Renal cortical epithelial cell (primary cell): ENCODE results near the gene DDR2. TPM values are rescaled to one million over a fixed set of nuclear protein-coding genes. Genes with fewer than 3 reads are reported as not detected.

ENCODE experiments used
- DNase-seq: peaks from one replicate; pipeline ENCODE4 v3.0.0-alpha.2; 2011; ENCODE audit warnings: low read depth
- total RNA-seq: library from RNA; depleted of rRNA; stranded (reverse); fragments of >200 nt; gene quantifications from 2 replicates; pipeline ENCODE4 v1.2.3, GENCODE V29; 2014

The DDR2 gene
- total RNA-seq, 1 donor from 2014 or later = 1.7 TPM

DNA sequence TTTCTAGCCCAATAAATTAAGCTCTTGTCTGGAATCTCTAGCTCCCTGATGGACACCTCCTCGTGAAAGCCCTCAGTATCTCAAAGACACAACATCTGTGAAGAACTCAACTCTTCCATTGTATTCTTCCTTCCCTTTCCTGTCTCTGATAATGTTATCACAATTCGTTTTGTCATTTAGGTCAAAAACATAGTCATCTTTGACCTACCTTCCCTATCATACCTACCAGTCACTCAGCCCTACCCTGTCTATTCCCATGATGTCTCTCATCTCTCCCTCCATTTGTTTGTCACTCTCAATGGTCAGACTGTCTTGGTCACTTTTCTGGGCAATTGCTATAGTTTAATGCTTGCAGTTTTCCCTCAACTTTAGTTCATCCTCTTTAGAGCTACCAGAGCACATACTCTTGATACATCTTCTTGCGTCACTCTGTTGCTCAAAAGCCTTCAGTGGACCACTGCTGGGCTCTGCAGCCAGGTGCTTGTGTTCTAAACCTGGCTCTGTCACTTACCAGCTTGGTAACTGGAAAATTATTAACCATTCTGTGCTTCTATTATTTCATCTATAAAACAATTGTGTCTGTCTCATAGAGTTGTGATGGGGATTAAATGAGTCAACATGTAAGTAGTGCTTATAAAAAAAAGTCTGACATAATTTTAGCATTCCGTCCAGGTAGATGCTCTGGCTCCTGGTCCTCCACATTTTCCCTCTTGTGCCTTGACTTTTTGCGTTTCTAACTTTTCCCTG is 39.6 kb downstream of the DDR2 start:
- DNase-seq = peak; percentile 66

DNA sequence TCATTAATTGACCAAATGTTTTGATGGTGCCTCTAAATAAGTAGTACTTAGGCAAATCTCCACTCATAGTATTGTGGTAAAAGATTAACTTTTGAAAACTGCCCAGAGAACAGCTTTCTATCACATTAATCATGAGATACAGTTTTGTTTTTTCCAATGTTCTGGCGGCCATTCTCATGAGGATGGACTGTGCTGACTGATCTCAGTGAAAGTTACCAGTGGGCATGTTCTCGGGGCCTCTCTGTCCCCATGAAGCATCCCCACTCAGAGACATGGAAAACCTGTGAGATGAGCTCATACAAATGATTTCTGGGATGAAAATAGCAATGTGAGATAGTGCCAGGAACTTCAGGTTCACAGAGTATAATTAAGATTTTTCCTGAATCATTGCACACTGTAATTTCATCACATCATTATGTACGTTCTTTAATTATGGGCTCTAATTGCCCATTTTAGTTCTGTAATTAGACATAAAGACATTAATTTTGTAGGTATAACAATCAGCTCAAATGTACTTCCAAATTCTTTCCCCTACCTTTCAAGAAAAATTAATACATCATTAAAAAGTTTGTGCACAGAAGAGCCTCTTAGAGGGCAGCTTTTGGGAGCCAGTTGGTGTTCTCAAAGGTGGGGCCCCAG is 40.5 kb downstream of the DDR2 start:
- peak; percentile 63 for DNase-seq

DNA sequence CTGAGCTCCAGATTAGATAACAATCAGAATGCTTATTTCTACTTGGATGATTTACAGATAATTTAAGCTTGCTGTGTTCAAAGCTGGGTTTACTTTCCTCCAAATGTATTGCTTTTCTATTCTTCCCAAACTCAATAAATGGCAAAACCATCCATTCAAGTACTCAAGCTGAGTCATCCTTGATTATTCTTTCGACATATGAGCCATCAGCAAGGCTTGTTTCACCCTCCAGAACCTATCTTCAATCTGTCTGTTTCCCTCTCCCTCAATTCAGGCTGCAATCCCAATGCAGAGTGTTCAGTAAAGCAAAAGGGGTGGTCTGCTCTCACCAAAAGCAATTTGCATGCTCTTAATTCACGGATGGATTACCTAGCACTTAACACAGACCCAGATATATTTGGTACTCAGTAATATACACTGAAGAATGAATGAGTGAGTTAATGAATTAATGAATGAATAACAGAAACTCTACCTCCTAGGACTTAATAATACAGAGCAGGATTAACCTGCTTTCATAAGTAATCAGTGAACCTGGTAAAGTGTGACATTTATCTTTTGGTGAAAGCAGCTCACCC is 41.9 kb downstream of the DDR2 start:
- peak; percentile 65 for DNase-seq

DNA sequence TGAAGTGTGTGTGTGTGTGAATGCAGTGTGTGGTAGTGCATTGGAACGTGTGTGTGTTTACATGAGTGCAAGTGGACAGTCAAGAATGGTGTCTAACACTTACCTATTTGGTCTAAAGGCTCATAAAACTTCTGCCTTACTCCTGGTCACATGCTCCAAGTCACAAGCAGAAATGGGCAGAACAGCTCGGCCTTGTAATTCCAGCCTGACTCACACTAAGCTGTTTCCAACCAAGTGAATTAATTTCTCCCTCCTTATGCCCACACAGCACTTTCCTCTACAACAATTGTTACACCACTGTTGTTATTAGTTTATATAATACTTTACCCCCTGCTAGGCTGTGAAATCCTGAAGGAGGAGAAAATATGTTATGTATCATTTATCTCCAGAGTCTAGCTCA is 43.8 kb downstream of the DDR2 start:
- DNase-seq = peak; percentile 92

DNA sequence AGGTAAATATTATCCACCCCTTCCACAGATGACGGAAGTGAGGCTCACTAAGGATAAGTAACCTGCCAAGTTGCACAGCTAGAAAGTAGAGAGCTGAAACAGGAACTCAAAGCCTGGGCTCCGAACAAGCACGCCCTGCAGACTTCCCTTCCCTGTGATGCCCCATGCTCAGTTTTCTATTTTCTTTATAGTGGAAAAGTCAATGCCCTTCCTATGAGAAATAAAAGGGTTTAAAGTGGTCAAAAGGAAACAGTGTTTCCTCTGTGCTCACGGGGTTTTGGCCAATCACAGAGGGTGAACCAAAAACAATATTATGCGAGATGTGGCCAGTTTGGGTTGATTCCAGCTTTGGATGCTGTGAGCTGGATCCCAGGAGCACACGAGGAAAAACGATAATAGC is 44.5 kb downstream of the DDR2 start:
- no peak for DNase-seq

DNA sequence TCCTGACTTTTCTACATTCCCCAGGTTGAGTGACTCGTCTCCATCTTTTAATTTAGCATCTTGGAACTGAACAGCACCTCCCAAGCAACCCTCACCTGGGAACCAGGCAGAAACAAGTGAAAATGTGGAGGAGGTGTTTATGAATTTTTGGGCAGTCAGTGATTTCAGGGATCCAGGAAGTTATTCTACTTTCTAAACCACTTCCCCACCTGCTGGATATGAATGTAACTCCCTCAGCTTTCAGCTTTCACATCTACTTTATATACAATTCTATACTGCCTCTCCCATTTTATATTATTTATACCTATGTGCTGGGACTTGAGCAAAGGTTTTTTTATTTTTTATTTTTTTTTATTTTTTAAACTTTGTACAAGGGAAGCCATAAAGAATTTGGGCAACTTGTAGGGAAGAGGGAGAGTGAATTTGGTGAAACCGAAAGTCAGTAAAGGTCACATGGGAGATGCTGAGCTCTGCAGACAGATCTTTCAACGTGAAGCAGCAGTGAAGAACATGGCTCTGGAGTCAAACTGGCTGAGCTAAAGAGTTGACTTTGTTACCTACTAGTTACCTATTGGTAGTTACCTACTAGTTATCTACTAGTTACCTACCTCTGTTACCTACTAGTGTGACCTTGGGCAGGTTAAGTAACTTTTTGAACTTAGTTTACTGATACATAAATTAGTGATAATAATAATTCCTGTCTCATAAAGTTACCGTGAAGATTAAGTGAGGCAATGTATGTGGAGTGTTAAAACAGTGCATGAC is 45.5 kb downstream of the DDR2 start:
- DNase-seq = no peak

DNA sequence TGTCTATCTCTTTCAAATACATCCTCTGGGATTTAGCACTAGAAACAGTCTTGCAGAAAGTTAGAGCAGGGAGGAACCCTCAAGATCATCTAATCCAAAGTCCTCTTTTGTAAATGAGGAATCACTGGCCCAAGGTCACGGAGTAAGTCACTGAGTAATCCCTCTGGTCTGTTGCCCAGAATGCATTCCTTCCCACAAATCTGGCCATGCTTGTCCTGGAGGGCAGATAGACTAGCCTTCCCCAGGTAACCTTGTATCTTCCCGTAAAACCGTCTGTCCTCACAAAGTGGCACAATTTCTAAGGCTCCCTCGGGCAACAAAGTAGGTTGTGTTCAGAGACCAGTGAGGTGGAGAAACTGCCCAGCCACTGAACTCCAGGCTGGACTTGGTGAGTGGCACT is 46.2 kb downstream of the DDR2 start:
- peak; percentile 92 for DNase-seq

DNA sequence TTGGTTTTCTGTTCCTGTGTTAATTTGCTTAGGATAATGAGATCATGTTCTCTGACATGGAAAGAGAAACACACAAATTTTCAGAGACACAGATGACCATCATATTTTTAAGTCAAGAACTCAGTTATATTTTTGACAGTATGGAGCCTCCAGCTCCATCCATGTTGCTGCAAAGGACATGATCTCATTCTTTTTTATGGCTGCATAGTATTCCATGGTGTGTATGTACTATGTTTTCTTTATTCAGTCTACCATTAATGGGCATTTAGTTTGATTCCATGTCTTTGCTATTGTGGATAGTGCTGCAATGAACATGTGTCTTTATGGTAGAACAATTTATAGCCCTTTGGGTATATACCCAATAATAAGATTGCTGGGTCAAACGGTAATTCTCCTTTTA is 47.0 kb downstream of the DDR2 start:
- DNase-seq = no peak

DNA sequence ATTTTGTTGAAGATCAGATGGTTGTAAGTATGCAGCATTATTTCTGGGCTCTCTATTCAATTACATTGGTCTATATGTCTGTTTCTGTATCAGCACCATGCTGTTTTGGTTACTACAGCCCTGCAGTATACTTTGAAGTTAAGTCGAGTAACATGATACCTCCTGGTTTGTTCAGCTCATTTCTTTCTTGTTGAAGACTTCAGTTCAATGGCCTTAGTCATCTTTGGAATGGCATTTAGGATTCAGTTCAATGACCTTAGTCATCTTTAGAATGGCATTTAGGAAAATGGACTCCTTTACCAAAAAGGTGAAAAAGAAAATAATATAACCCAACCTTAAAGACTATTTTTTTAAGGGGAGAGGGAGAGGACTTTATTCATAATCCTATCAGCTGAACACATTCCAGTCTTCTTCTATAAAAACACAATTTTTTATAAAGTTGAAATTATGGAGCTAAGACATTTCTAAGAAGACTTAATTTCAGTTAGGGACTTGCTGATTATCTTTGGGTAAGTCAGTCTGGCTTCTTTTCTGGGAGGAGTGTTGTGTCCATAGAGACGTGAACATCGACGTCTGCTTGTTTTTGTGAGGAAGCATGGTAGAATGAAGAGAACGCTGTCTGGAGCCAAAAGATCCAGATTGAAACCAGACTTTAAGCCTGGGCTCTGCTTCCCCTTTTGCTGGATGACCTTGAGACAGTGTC is 48.3 kb downstream of the DDR2 start:
- DNase-seq = no peak

DNA sequence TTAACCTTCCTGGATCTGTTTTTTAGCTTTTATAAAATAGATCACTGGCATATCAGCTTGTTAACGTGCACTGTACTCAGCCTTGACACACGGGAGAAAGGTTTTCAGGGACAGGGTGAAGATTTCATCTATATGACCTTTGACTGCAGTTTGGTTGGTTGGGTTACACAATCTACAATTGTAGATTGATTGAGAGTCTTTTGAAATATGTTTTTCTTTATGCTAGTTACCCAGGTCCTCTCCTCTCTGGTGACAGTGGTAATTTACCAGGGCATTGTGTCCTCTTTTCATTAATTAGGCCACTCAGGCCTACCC is 48.8 kb downstream of the DDR2 start:
- DNase-seq = no peak

DNA sequence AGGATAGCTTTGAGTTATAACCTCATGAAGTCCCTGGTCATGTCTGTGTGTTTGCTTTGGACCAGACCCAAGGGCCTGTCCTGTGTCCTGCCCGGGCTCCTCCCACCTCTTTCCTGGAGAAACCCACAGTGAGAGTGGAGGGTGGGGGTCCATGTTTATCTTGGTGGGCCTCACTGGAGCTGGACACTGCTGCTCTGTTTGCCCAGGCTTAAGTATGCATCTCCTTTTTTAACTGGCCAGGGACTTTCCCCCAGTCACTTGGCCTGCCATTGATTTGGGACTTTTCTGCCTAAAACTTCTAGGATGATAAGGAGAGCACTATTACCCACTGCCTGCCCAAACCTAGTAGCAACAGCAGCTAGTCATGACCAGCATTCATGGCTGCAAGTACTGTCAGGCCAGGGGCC is 49.8 kb downstream of the DDR2 start:
- peak; percentile 45 for DNase-seq

DNA sequence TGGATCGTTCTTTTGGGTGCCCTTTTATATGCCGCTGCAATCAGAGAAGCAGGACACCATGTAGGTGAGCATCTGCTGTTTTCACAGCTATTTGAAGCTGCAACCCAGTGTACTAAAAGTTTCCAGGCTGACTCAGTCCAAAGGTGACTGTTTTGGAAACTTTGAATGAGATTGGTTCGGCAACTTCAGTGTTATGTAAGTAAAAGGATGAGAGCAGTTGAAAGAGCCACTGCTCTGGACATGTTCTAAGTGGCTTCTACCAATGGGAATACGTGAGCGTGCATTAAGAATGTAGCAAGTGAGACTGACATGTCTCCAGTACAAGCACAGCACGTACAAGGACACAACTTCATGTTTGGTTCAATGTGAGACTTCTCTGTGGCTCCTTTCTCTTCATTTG is 55.6 kb downstream of the DDR2 start:
- DNase-seq = no peak

DNA sequence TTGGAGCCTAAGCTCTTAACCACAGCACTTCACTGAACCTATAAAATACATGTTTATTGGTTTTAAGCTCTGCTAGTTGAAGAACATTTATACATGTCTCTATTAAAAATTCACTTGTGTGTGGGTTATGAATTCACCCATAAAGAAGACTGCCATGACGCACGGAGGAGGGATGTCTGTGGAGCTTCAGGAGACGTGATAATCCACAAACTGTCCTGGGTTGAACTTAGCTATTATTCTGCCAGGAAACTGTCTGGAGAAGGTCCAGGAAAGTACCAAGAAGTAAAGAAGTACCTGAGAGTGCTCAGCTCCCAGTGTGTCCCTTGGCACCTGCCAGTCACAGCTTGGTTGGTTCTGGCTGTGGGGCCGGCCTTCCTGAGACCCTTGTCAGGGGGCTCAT is 56.3 kb downstream of the DDR2 start:
- no peak for DNase-seq

DNA sequence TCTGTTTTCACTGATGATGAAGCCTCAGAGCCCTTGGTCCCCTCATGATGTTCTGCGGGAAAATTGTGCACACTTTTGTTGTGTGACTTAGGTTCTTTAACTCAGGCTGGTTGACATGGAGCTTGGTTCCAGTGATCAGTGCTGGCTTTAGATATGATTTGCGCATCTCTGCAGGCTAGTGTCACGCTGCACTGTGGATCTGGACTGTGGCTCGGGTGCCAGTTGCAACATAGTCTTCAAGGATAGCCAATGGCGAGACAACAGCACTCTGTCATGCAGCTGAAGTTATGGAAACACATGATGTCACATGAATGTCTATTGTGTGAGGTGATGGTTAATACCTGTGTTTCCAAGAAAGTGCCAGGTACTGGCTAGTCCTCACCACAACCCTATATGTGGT is 56.7 kb downstream of the DDR2 start:
- no peak for DNase-seq

DNA sequence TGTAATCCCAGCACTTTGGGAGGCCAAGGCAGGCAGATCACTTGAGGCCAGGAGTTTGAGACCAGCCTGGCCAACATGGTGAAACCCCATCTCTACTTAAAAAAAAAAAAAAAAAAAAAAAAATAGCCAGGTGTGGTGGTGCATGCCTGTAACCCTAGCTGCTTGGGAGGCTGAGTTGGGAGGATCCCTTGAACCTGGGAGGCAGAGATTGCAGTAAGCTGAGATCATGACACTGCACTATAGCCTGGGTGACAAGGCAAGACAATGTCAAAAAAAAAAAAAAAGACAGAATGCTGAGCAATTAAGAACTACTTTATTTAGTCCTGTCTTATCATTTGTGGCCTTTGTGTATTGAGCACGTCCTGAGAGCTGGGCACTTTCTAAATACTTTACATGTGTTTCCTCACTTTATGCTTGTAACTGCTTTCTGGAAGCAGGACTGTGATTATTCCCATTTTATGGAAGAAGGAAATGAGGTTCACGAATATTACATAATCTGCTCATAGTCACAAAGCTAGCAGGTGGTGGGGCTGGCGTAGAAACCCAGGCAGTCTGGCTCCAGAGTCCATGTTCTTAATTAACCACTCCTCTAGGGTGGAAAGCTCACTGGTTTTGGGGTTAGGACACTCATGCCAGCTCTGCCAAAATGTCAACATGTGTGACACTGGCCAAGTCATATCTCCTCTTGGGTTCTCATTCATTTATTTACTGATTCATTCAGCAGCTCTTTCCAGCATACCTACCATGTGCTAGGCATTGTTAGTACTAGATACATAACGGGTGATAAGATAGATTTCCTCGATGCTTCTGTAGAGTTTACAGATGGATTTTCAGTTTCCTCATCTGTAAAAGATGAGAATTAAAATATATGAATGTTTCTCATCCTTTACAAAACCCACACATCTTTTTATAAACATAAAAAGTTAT is 57.7 kb downstream of the DDR2 start:
- no peak for DNase-seq

DNA sequence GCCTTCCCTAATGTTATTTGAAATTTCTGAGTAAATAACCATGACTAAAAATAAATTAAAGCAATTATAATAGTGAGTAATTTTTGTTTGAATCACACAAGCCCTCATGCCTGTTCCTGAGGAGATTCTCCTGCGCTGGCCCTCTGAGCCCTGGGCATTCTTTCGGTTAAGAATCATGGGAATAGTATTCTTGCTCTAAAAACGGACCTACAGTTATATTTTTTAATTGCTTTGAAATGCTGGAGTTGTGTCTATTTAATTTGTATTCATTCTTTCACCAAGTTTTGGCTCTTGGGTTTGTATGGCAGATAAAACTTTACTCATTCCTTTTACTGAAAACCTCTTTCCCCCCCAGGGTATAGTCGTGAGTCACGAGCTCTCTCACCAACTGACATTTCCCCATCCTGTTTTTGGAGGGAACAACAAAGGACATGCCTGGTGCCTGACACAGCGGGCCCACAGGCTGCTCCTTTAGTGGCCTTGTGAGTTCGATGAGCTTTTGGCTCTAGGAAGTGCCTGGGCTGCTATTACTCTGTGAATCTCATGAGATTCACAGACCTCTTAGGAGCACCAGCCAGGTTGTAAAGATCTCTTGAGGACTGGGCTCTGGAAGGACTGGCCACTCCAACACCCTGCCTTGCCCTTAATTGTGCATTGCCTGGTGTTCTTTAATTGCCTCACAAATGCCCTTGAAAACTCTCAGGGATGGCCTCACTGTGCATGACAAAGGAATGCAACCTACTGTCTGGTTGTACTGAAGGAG is 58.6 kb downstream of the DDR2 start:
- DNase-seq = peak; percentile 70

DNA sequence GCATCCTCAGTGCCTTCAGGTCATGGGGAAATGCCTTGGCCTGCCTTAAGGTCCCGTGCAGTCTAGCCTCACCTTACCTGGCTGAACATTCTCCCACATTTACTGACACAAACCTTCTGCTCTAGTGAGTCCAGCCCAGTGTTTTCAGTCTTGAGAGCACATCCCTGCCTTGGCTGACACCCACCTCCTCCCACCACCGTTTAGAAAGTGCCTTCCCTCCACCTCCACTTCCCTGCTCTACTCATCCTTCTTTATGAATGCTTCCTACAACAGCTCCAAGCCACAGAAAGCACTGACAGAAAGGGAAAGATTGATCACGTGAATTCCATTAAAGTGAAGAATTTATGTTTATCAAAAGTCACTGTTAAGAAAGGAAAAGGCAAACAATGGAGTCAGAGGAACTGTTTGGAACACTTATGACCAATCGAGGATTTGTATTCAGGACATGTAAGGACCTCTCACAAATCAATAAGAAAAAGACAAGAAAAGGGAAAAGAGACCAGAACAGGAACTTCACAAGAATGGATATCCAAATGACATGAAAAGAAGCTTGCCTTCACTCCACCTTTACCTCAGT is 59.8 kb downstream of the DDR2 start:
- no peak for DNase-seq

DNA sequence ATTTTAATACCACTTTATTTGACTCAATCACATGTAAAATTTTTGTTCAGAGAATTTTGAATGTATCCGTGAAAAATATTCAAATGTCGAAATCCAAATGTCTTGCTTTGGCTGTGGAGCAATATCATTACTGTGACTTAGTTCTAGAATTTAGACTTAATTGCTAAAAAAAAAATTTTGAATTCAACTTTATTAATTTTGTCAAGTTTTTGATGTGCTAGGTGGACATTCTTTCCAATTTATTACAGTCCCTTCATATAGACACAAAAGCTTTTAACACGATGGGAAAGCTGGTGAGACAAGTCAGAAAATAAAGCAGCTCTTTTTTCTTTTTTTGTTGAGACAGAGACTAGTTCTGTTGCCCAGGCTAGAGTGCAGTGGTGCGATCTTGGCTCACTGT is 62.6 kb downstream of the DDR2 start:
- no peak for DNase-seq

DNA sequence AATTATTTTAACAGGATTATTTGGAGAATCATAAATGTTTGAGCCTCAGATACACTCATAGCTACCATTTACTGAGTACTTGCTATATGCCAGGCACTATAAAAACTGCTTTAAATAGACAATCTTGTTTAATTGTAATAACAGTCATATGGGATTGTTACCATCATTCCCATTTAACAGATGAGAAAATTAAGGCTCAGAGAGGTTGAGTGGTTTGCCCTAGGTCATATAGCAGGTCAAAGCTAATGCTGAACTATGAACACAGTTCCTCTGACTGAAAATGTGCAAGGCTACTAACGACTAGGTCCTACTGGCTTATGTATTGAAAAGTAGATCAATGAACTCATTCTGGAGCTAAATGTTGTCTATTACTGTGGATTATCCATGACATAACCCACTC is 63.4 kb downstream of the DDR2 start:
- no peak for DNase-seq

DNA sequence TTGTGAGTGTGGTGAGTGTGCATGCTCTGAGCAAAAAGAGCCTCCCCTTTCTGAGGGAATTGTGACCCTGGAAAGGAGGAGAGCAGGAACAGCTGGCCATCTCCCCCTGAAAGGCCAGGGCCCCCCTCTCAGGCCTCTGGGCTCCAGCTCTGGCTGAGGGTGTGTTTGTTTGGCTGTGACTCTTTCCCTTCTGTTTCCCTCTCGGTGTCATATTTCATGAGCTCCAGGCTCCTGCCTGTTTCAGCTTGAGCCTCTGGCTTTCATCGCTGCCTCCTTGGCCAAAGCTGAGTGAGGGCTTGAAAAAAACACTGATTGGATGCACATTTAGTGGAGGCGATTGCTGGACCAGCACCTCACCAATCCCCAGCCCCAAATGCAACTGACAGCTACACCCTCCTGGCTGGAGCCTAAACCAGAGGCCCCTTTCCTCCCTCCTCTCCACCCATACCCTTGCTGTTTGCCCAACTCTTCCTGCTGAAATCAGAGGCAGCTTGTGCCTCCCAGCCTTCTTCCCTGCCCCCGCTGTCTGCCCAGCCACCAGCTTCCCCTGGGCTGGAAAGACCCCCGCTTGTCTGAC is 64.1 kb downstream of the DDR2 start:
- DNase-seq = peak; percentile 73
